Lower leg skin (tissue), 3 donors: ENCODE results near the gene CASR.

Experiments used
- POLR2A ChIP-seq, 2 donors: fragments of 450-650 bp; IDR thresholded peaks; one replicate each; pipeline ENCODE4 v1.6.1; 2016 to 2017; ENCODE audit warnings: antibody characterized with exemption in 2 of 2, mild to moderate bottlenecking in 1 of 2, moderate library complexity in 1 of 2
- TF ChIP-seq, protein P1 (sequence below), 3 donors: fragments of 450-650 bp; IDR thresholded peaks; one replicate each; pipeline ENCODE4 v1.5.1; 2016; ENCODE audit warnings: antibody characterized with exemption in 3 of 3, mild to moderate bottlenecking in 3 of 3, moderate library complexity in 2 of 3

DNA sequence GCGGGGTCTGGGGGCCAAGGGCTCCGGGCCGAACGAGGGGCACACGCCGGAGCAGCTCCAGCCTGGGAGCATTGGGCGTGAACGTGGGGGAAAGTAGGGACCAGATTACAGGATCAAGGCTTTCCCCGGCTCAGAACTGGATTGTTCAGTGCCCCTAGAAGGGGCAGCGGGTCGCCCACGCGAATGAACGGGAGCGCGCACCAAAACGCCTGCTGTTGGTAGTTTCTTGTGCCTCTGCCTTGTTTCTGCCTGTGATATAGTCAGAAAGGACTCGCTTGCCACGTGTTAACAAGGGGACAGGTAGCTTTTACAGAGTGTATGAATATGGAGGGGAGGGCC is 1.1 kb downstream of the CASR start:
- TF ChIP-seq, protein P1, sequence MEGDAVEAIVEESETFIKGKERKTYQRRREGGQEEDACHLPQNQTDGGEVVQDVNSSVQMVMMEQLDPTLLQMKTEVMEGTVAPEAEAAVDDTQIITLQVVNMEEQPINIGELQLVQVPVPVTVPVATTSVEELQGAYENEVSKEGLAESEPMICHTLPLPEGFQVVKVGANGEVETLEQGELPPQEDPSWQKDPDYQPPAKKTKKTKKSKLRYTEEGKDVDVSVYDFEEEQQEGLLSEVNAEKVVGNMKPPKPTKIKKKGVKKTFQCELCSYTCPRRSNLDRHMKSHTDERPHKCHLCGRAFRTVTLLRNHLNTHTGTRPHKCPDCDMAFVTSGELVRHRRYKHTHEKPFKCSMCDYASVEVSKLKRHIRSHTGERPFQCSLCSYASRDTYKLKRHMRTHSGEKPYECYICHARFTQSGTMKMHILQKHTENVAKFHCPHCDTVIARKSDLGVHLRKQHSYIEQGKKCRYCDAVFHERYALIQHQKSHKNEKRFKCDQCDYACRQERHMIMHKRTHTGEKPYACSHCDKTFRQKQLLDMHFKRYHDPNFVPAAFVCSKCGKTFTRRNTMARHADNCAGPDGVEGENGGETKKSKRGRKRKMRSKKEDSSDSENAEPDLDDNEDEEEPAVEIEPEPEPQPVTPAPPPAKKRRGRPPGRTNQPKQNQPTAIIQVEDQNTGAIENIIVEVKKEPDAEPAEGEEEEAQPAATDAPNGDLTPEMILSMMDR (IDR thresholded peaks at IDR 0.05): no peak
- no peak for TF ChIP-seq POLR2A (IDR thresholded peaks at IDR 0.05)
